ENCODE measurements around the gene LRRIQ4.

DNA sequence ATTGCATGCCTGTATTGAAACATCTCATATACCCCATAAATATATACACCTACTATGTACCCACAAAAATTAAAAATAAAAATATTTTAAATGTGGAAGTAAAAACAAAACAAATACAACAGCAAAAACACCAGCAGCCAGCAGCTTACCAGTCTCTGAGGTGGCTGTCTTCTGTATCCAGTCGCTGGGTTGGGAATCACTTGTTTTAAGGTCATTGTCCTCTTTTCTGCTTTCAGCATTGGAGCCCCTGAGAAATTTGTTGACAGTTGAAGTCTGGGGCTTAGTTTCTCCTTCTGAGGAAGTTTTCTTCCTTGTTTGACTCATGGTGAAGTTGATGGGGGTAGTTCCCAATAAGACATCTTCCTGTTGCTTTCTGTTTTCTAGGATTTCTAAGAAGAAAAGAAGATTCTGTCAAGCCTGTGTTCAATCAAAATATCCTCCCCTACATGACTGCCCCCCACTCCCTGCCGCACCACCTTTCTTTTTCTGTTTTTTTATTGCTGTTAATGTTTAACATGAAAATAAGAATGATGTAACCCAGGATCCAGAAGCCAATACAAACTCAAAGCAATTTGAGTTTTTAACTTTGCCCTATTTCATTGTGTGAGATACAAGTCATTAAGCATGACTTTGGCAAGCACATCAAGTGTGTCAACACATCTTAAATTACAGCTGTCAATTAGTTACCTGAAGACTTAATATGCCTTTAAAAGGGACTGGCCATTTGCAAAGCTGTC, 57.0 kb downstream of the LRRIQ4 start, which contains the start of gene LRRC31:
- TF ChIP-seq ZNF70 (CRISPR knock-in tag; IDR thresholded peaks at IDR 0.05) (no peak), PPARA (CRISPR knock-in tag; IDR thresholded peaks at IDR 0.05; ENCODE audit: borderline replicate concordance) (no peak), RARB (CRISPR knock-in tag; IDR thresholded peaks at IDR 0.05) (no peak), ZFP30 (CRISPR knock-in tag; IDR thresholded peaks at IDR 0.05) (no peak), ARNTL (CRISPR knock-in tag; IDR thresholded peaks at IDR 0.05; ENCODE audit: borderline replicate concordance, low read depth) (no peak), CSDC2 (CRISPR knock-in tag; IDR thresholded peaks at IDR 0.05) (no peak), TOX (CRISPR knock-in tag; IDR thresholded peaks at IDR 0.05; ENCODE audit: borderline replicate concordance) (no peak), TCF4 (CRISPR knock-in tag; IDR thresholded peaks at IDR 0.05; ENCODE audit: borderline replicate concordance) (no peak), GLIS3 (CRISPR knock-in tag; IDR thresholded peaks at IDR 0.05) (no peak)
- TF ChIP-seq, protein P1, sequence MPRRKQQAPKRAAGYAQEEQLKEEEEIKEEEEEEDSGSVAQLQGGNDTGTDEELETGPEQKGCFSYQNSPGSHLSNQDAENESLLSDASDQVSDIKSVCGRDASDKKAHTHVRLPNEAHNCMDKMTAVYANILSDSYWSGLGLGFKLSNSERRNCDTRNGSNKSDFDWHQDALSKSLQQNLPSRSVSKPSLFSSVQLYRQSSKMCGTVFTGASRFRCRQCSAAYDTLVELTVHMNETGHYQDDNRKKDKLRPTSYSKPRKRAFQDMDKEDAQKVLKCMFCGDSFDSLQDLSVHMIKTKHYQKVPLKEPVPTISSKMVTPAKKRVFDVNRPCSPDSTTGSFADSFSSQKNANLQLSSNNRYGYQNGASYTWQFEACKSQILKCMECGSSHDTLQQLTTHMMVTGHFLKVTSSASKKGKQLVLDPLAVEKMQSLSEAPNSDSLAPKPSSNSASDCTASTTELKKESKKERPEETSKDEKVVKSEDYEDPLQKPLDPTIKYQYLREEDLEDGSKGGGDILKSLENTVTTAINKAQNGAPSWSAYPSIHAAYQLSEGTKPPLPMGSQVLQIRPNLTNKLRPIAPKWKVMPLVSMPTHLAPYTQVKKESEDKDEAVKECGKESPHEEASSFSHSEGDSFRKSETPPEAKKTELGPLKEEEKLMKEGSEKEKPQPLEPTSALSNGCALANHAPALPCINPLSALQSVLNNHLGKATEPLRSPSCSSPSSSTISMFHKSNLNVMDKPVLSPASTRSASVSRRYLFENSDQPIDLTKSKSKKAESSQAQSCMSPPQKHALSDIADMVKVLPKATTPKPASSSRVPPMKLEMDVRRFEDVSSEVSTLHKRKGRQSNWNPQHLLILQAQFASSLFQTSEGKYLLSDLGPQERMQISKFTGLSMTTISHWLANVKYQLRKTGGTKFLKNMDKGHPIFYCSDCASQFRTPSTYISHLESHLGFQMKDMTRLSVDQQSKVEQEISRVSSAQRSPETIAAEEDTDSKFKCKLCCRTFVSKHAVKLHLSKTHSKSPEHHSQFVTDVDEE (CRISPR knock-in tag; IDR thresholded peaks at IDR 0.05) = no peak
- TF ChIP-seq, protein P2, sequence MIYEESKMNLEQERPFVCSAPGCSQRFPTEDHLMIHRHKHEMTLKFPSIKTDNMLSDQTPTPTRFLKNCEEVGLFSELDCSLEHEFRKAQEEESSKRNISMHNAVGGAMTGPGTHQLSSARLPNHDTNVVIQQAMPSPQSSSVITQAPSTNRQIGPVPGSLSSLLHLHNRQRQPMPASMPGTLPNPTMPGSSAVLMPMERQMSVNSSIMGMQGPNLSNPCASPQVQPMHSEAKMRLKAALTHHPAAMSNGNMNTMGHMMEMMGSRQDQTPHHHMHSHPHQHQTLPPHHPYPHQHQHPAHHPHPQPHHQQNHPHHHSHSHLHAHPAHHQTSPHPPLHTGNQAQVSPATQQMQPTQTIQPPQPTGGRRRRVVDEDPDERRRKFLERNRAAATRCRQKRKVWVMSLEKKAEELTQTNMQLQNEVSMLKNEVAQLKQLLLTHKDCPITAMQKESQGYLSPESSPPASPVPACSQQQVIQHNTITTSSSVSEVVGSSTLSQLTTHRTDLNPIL (CRISPR knock-in tag; IDR thresholded peaks at IDR 0.05; ENCODE audit: low read depth) = no peak
- TF ChIP-seq, protein P3, sequence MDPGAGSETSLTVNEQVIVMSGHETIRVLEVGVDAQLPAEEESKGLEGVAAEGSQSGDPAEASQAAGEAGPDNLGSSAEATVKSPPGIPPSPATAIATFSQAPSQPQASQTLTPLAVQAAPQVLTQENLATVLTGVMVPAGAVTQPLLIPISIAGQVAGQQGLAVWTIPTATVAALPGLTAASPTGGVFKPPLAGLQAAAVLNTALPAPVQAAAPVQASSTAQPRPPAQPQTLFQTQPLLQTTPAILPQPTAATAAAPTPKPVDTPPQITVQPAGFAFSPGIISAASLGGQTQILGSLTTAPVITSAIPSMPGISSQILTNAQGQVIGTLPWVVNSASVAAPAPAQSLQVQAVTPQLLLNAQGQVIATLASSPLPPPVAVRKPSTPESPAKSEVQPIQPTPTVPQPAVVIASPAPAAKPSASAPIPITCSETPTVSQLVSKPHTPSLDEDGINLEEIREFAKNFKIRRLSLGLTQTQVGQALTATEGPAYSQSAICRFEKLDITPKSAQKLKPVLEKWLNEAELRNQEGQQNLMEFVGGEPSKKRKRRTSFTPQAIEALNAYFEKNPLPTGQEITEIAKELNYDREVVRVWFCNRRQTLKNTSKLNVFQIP (CRISPR knock-in tag; IDR thresholded peaks at IDR 0.05; ENCODE audit: borderline replicate concordance, low read depth) = no peak
- TF ChIP-seq, protein P4, sequence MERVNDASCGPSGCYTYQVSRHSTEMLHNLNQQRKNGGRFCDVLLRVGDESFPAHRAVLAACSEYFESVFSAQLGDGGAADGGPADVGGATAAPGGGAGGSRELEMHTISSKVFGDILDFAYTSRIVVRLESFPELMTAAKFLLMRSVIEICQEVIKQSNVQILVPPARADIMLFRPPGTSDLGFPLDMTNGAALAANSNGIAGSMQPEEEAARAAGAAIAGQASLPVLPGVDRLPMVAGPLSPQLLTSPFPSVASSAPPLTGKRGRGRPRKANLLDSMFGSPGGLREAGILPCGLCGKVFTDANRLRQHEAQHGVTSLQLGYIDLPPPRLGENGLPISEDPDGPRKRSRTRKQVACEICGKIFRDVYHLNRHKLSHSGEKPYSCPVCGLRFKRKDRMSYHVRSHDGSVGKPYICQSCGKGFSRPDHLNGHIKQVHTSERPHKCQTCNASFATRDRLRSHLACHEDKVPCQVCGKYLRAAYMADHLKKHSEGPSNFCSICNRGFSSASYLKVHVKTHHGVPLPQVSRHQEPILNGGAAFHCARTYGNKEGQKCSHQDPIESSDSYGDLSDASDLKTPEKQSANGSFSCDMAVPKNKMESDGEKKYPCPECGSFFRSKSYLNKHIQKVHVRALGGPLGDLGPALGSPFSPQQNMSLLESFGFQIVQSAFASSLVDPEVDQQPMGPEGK (CRISPR knock-in tag; IDR thresholded peaks at IDR 0.05; ENCODE audit: borderline replicate concordance) = no peak
